HepG2 (cell line): ENCODE data around the gene OVCH1. TPM values are rescaled to one million over a fixed set of nuclear protein-coding genes. Genes with fewer than 3 reads are reported as not detected.

Experiments
- ATAC-seq: fragments of 200-7000 bp; cut with Tn5 transposase; 3 replicates; pipeline ENCODE4 v1.9.1; 2020; ENCODE audit warnings: mild to moderate bottlenecking, moderate library complexity
- BruUV-seq: library from RNA; stranded (reverse); fragments of 400-500 nt; replicated peaks from 2 replicates; lab custom pipeline; 2021; lab: Mats Ljungman, UMichigan
- CTCF ChIA-PET: fragments of 300-600 bp; formaldehyde crosslinking; extraction: SDS; loops from one replicate; lab custom pipeline; 2021; ENCODE audit warnings: low total read pairs, inconsistent platforms, low intra/inter-chr PET ratio; lab: Yijun Ruan, JAX
- POLR2A ChIA-PET: fragments of 350-600 bp; sonication (Branson Sonifier 250); formaldehyde crosslinking; loops from one replicate; lab custom pipeline; 2020; ENCODE audit warnings: antibody characterized with exemption, inconsistent platforms; lab: Yijun Ruan, JAX
- DNase-seq: peaks from one replicate; pipeline ENCODE4 v3.0.0-alpha.2; 2015; ENCODE audit warnings: low spot score
- FAIRE-seq: peaks from 3 replicates; lab custom pipeline; 2011; peaks lifted over from hg19 to GRCh38; lab: Jason Lieb, UNC
- H2AFZ ChIP-seq: one replicate; pipeline ENCODE4 v1.6.1; 2011; ENCODE audit warnings: low read length, inconsistent platforms
- H3K27ac ChIP-seq: fragments of 300-600 bp; 3 replicates; pipeline ENCODE4 v1.8.0; 2011; ENCODE audit warnings: mixed run types, mild to moderate bottlenecking, mixed read lengths, low read length, inconsistent platforms; ENCODE audit not compliant: insufficient read depth; ENCODE audit errors: extremely low read length
- H3K27me3 ChIP-seq, 2 experiments: fragments of 200-600 bp in 1 of 2; 2 replicates in 1 of 2; 3 replicates in 1 of 2; pipeline versions ENCODE4 v1.6.0 to v1.8.0; 2011; ENCODE audit warnings: low read length in 2 of 2, mild to moderate bottlenecking in 2 of 2, moderate library complexity in 2 of 2, inconsistent platforms in 1 of 2; ENCODE audit not compliant: insufficient read depth in 2 of 2, control insufficient read depth in 1 of 2
- H3K36me3 ChIP-seq, 2 experiments: fragments of 200-600 bp in 1 of 2; replicated peaks in 1 of 2; 2 replicates in 1 of 2; 3 replicates in 1 of 2; pipeline versions ENCODE4 v1.5.1 to v1.8.0; 2011; ENCODE audit warnings: low read length in 2 of 2, inconsistent platforms in 1 of 2; ENCODE audit not compliant: insufficient read depth in 2 of 2, control insufficient read depth in 1 of 2
- H3K4me1 ChIP-seq: 2 replicates; pipeline ENCODE4 v1.5.1; 2012; ENCODE audit warnings: low read length, inconsistent platforms; ENCODE audit not compliant: insufficient read depth
- H3K4me2 ChIP-seq: 2 replicates; pipeline ENCODE4 v1.6.0; 2011; ENCODE audit warnings: low read depth, low read length, inconsistent platforms
- H3K4me3 ChIP-seq, 3 experiments: fragments of 200-600 bp in 1 of 3; sonication (generic), shearing (Covaris generic) in 1 of 3; replicated peaks in 1 of 3; 2 replicates each; pipeline ENCODE4 v1.5.1; 2011 to 2016; ENCODE audit warnings: low read length in 3 of 3, inconsistent platforms in 2 of 3, low read depth in 2 of 3, mild to moderate bottlenecking in 2 of 3, control low read depth in 1 of 3, mixed read lengths in 1 of 3; ENCODE audit not compliant: insufficient read depth in 1 of 3
- H3K79me2 ChIP-seq: one replicate; pipeline ENCODE4 v1.6.1; 2011; ENCODE audit warnings: low read length, inconsistent platforms; ENCODE audit not compliant: insufficient read depth
- H3K9ac ChIP-seq: 2 replicates; pipeline ENCODE4 v1.6.0; 2011; ENCODE audit warnings: mild to moderate bottlenecking, low read depth, low read length, inconsistent platforms; ENCODE audit not compliant: insufficient read depth
- H3K9me3 ChIP-seq: 2 replicates; pipeline ENCODE4 v1.5.1; 2012; ENCODE audit warnings: mild to moderate bottlenecking, low read length
- H4K20me1 ChIP-seq: 2 replicates; pipeline ENCODE4 v1.6.0; 2011; ENCODE audit warnings: inconsistent platforms, mild to moderate bottlenecking, low read length, moderate library complexity; ENCODE audit not compliant: insufficient read depth
- ATF7 ChIP-seq, 2 experiments: fragments of 450-650 bp in 1 of 2; sonication (generic) in 1 of 2; formaldehyde crosslinking in 1 of 2; IDR thresholded peaks; 2 replicates each; pipeline versions ENCODE4 v1.4.0 to v1.6.1; 2016 to 2020; ENCODE audit warnings: antibody characterized with exemption in 1 of 2, mild to moderate bottlenecking in 1 of 2, missing genetic modification reagents in 1 of 2
- CEBPB ChIP-seq: IDR thresholded peaks from 2 replicates; pipeline ENCODE4 v1.6.1; 2011; ENCODE audit warnings: low read depth, low read length, improper control_type of control experiment, borderline replicate concordance
- MYPOP ChIP-seq: sonication (generic); formaldehyde crosslinking; IDR thresholded peaks from 2 replicates; pipeline ENCODE4 v1.8.1; 2023; ENCODE audit warnings: mild to moderate bottlenecking, moderate library complexity, missing genetic modification reagents
- ZBTB34 ChIP-seq: sonication (generic); formaldehyde crosslinking; IDR thresholded peaks from 2 replicates; pipeline ENCODE4 v1.8.0; 2022; ENCODE audit warnings: mild to moderate bottlenecking, missing genetic modification reagents
- ZNF224 ChIP-seq: sonication (generic); formaldehyde crosslinking; IDR thresholded peaks from 2 replicates; pipeline ENCODE4 v1.5.0; 2020; ENCODE audit warnings: mild to moderate bottlenecking, missing genetic modification reagents
- WGBS: methylation state at CpG from one replicate; pipeline ENCODE4 v1.1.6; 2017; ENCODE audit warnings: low lambda C conversion rate; 5-methylcytosine and 5-hydroxymethylcytosine counted together
- in situ Hi-C: cut with HindIII; loops from 2 replicates; pipeline ENCODE4 v1.10.0; 2017; ENCODE audit warnings: low pct_unique_long_range_greater_than_20kb; ENCODE audit not compliant: extremely low pct_ligation_motif_present
- intact Hi-C: fragments of 100-400 bp; cut with micrococcal nuclease; formaldehyde crosslinking; loops from one replicate; pipeline ENCODE4 v1.10.0; 2022; ENCODE audit not compliant: unreplicated experiment
- polyA plus RNA-seq, 8 experiments: library from polyadenylated mRNA; depleted of rRNA in 3 of 8; stranded (reverse) in 7 of 8; unstranded in 1 of 8; fragments of >200 nt; fragmentation: Illumina TruSeq in 4 of 8; extraction: Trizol in 4 of 8; gene quantifications; 2 replicates each; pipeline versions ENCODE4 v1.2.1 to v1.2.3, GENCODE V29; 2011 to 2016; ENCODE audit warnings: low read depth in 4 of 8, missing spikeins in 1 of 8, mixed read lengths in 1 of 8; ENCODE audit not compliant: insufficient read depth in 1 of 8
- total RNA-seq, 5 experiments: library from RNA; depleted of rRNA; stranded (reverse); fragments of >200 nt; fragmentation: Illumina TruSeq; extraction: Trizol; gene quantifications; 2 replicates each; pipeline ENCODE4 v1.2.3, GENCODE V29; 2016; ENCODE audit warnings: low read depth in 1 of 5

The OVCH1 gene
- total and polyA plus RNA-seq, 2 of the 13 experiments (the other 11 are each of a cell fraction or from before 2014, with no cell fraction given) = not detected

- CTCF ChIA-PET = no interaction called here
- no peak overlapping the region for H2AFZ ChIP-seq
- no peaks in the 10 kb centered on the region for H3K4me1 ChIP-seq
- FAIRE-seq = no peak
- no peaks in the 10 kb centered on the region for H3K9me3 ChIP-seq
- H3K27me3 ChIP-seq = no peaks in the 10 kb centered on the region
- 15% methylated on average over 4 of the region's 4 CpGs for WGBS
- H3K9ac ChIP-seq = no peak overlapping the region
- no peak overlapping the region for H3K4me2 ChIP-seq
- DNase-seq = no peak
- intact Hi-C loops = no loop called here
- peak; percentile 48 for TF ChIP-seq CEBPB
- peak; percentile 59 for TF ChIP-seq ATF7 (IDR thresholded peaks at IDR 0.05)
- TF ChIP-seq ATF7 (CRISPR knock-in tag; IDR thresholded peaks at IDR 0.05) = no peak
- no peak for TF ChIP-seq MYPOP
- no peak overlapping the region for H3K4me3 ChIP-seq
- no peaks in the 10 kb centered on the region for H3K36me3 ChIP-seq
- no peak overlapping the region for H3K27ac ChIP-seq
- no peaks in the 10 kb centered on the region for H3K79me2 ChIP-seq
- POLR2A ChIA-PET = no interaction called here
- ATAC-seq = no peak
- H4K20me1 ChIP-seq = no peaks in the 10 kb centered on the region
- in situ Hi-C loops = no loop called here
- no TSS peak for BruUV-seq
Observed at GRCh38 chr12:29405561-29405960, 91.9 kb downstream of the OVCH1 start.

DNA sequence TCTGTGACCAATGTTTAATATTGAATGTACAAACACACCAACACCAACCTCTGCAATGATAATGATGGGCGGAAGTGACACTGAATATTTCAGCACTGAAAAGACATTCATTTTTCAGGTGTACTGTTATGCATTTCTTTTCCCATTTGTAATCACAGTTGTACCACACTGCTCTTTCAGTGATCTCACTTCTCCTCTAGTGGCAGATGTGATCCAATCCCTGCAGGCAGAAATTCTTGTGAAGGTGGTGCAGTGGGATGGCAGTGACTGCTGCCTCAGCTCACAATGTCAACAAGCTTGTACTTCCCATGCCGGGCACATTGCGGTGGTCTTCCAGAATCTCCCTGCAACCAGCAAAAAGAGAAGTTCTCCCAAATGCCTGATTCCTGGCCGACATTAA is 93.5 kb downstream of the OVCH1 start:
- Histone ChIP-seq H3K36me3 (no peaks in the 10 kb centered on the region), H3K79me2 (no peaks in the 10 kb centered on the region)
- no TSS peak for BruUV-seq
- TF ChIP-seq ZNF224 (CRISPR knock-in tag) (no peak), ZBTB34 (CRISPR knock-in tag) (no peak)
- TF ChIP-seq, all 625 proteins: peak for 0
- Histone ChIP-seq H2AFZ (no peak overlapping the region), H3K27me3 (no peaks in the 10 kb centered on the region), H3K9me3 (no peaks in the 10 kb centered on the region), H3K4me3 (no peak overlapping the region), H3K9ac (no peak overlapping the region), H3K4me1 (no peaks in the 10 kb centered on the region), H4K20me1 (no peaks in the 10 kb centered on the region), H3K4me2 (no peak overlapping the region), H3K27ac (no peak overlapping the region)
- intact Hi-C loops (no loop called here), in situ Hi-C loops (no loop called here)
- ATAC-seq (no peak), FAIRE-seq (no peak), DNase-seq (no peak)
- 44% methylated on average over 4 of the region's 4 CpGs for WGBS
- ChIA-PET CTCF (no interaction called here), POLR2A (no interaction called here)
